MM.1S (cell line): Measurements from ENCODE around the gene PAPOLB.
"Not testable (repeated sequence)": the region's sequence is repeated elsewhere in the genome, so short reads cannot be mapped to it uniquely, and the experiment has no call there.

ENCODE experiments used
- CTCF ChIP-seq: fragments of 300-600 bp; sonication (generic); IDR thresholded peaks from 2 replicates; pipeline ENCODE4 v1.5.1; 2016; ENCODE audit warnings: antibody characterized with exemption, low read length, mixed read lengths
- EZH2 ChIP-seq: fragments of 300-600 bp; sonication (generic); optimal IDR thresholded peaks from 2 replicates; pipeline ENCODE3; 2017; ENCODE audit warnings: low read depth, mild to moderate bottlenecking, antibody characterized with exemption, low read length, mixed read lengths
- EZH2phosphoT487 ChIP-seq: fragments of 300-600 bp; sonication (generic); IDR thresholded peaks from 2 replicates; pipeline ENCODE4 v1.6.1; 2018; ENCODE audit warnings: antibody characterized with exemption, low read length

- not testable (repeated sequence) for TF ChIP-seq CTCF, EZH2phosphoT487, EZH2
Observed at GRCh38 chr7:4891522-4891921, 29.7 kb upstream of the PAPOLB start.
